ENCODE results near the gene TBC1D14.
A peak's percentile ranks its signal among the peaks of the same experiment; 100 is the strongest.
"Not testable (repeated sequence)": the region's sequence is repeated elsewhere in the genome, so short reads cannot be mapped to it uniquely, and the experiment has no call there.

The TBC1D14 gene

GRCh38 chr4:7068883-7069282 lies 159.3 kb downstream of the TBC1D14 start:
- peak; percentile 67 for DNase-seq

- peak; percentile 96 for DNase-seq
Measured at GRCh38 chr4:7070729-7071511, 161.3 kb downstream of the TBC1D14 start.

GRCh38 chr4:7073059-7073458 lies 163.4 kb downstream of the TBC1D14 start:
- DNase-seq, result no peak

- no peak for DNase-seq
Measured at GRCh38 chr4:7073526-7074390, 164.1 kb downstream of the TBC1D14 start.

- no peak for DNase-seq
Measured at GRCh38 chr4:7074426-7074825, 164.8 kb downstream of the TBC1D14 start.

- no peak for DNase-seq
Measured at GRCh38 chr4:7075962-7076695, 166.5 kb downstream of the TBC1D14 start.

- no peak for DNase-seq
Measured at GRCh38 chr4:7076696-7077082, 167.1 kb downstream of the TBC1D14 start.

GRCh38 chr4:7077371-7077770 lies 167.7 kb downstream of the TBC1D14 start:
- no peak for DNase-seq

- no peak for DNase-seq
Measured at GRCh38 chr4:7078025-7078424, 168.4 kb downstream of the TBC1D14 start.

- not testable (repeated sequence) for DNase-seq
Measured at GRCh38 chr4:7079483-7079882, 169.9 kb downstream of the TBC1D14 start.

- not testable (repeated sequence) for DNase-seq
Measured at GRCh38 chr4:7079909-7080308, 170.3 kb downstream of the TBC1D14 start.

All from activated CD8-positive, alpha-beta memory T cell treated with anti-CD3 and anti-CD28 coated beads for 24 hours (primary cell).